Dendritic cell treated with granulocyte-macrophage colony-stimulating factor and Interleukin-4, amounts not matched to agents 40 ng/mL and 50 ng/mL, for 4 days (primary cell): Measurements from ENCODE around the gene TSPAN11.

Experiments used
- H3K27ac Mint-ChIP-seq: one replicate; pipeline ENCODE4 v1.8.0; 2022; ENCODE audit warnings: mild to moderate bottlenecking, mixed read lengths
- H3K27me3 Mint-ChIP-seq: one replicate; pipeline ENCODE4 v1.8.0; 2022; ENCODE audit warnings: mild to moderate bottlenecking, mixed read lengths
- H3K36me3 Mint-ChIP-seq: one replicate; pipeline ENCODE4 v1.8.0; 2022; ENCODE audit warnings: low read depth, mixed read lengths
- H3K4me1 Mint-ChIP-seq: one replicate; pipeline ENCODE4 v1.8.0; 2022; ENCODE audit warnings: low read depth, mixed read lengths
- H3K4me3 Mint-ChIP-seq: one replicate; pipeline ENCODE4 v1.8.0; 2022; ENCODE audit warnings: mild to moderate bottlenecking, moderate library complexity, mixed read lengths
- H3K9me3 Mint-ChIP-seq: one replicate; pipeline ENCODE4 v1.8.0; 2022; ENCODE audit warnings: mixed read lengths
- intact Hi-C: fragments of 100-400 bp; cut with micrococcal nuclease; formaldehyde crosslinking; loops from one replicate; pipeline ENCODE4 v1.15.0; 2022

TSPAN11 gene

DNA sequence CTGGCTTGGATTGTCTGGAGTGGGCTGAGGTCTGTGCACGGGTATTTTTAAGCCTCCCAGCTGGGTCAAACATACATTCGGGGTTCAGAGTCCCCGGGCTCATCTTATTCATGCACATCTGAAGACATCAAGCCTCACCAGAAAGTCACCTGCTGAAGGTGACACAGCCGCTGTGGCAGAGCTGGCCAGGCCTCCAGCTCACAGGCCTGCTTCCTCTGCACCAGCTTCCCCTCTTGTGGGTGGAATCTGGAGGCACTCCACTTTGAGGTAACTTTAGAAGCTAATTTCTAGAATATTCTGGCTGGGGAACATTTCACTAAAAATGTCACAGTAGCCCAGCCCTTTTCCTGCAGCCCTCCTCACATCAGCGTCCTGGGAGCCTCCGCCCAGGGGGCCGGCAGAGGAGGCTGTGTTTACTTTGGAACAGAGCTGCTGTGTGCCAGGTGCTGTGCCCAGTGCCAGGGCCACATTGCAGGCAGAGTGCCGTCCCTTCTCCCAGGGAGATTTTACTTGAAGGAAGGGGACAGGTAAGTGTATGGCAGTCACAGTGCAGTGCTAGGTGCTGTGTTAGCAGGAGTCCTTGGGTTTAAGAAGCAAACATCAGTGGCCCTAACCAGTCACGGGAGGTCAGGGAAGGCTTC is 62.2 kb downstream of the TSPAN11 start:
- Mint-ChIP-seq H3K4me3 (no peak overlapping the region), H3K4me1 (no peaks in the 10 kb centered on the region), H3K9me3 (no peaks in the 10 kb centered on the region), H3K27me3 (no peaks in the 10 kb centered on the region), H3K27ac (no peak overlapping the region), H3K36me3 (no peaks in the 10 kb centered on the region)
- intact Hi-C loops: loop anchor here (10.0 kb wide), 1 partner anchor 144 kb away; no protein-coding TSS in a partner anchor

GRCh38 chr12:30989754-30990153 is 63.2 kb downstream of the TSPAN11 start:
- Mint-ChIP-seq H3K9me3 (no peaks in the 10 kb centered on the region), H3K27me3 (no peaks in the 10 kb centered on the region), H3K27ac (no peak overlapping the region), H3K4me3 (no peak overlapping the region), H3K36me3 (no peaks in the 10 kb centered on the region), H3K4me1 (no peaks in the 10 kb centered on the region)
- intact Hi-C loops: loop anchor here (10.0 kb wide), 1 partner anchor 145 kb away; no protein-coding TSS in a partner anchor

DNA sequence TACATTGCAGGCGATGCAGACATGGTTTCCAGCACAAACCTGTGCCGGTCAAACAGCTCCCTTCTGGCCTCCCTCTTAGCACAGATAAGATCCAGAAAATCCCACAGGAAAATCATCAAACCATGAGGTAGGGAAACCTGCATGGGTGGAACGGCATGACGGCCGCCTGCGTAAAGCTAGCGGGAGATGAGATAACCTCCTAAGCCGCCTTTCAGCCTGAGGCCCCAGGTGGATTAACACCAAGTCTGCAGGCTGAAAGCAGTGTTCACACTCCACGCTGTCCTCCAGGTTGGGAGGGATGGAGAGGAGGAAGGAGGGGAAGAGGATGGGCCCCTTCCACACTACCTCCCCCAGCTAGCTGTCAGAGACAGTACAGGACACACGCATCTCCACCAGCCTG is 63.8 kb downstream of the TSPAN11 start:
- intact Hi-C loops: no loop called here
- no peaks in the 10 kb centered on the region for H3K27me3 Mint-ChIP-seq
- H3K4me1 Mint-ChIP-seq: no peaks in the 10 kb centered on the region
- no peak overlapping the region for H3K27ac Mint-ChIP-seq
- H3K9me3 Mint-ChIP-seq: no peaks in the 10 kb centered on the region
- no peaks in the 10 kb centered on the region for H3K36me3 Mint-ChIP-seq
- H3K4me3 Mint-ChIP-seq: no peak overlapping the region

- H3K4me3 Mint-ChIP-seq: no peak overlapping the region
- H3K36me3 Mint-ChIP-seq: no peaks in the 10 kb centered on the region
- no peaks in the 10 kb centered on the region for H3K9me3 Mint-ChIP-seq
- no peaks in the 10 kb centered on the region for H3K27me3 Mint-ChIP-seq
- H3K27ac Mint-ChIP-seq: no peak overlapping the region
- intact Hi-C loops: no loop called here
- no peaks in the 10 kb centered on the region for H3K4me1 Mint-ChIP-seq
These were observed 64.2 kb downstream of the TSPAN11 start for GRCh38 chr12:30990776-30991175.

DNA sequence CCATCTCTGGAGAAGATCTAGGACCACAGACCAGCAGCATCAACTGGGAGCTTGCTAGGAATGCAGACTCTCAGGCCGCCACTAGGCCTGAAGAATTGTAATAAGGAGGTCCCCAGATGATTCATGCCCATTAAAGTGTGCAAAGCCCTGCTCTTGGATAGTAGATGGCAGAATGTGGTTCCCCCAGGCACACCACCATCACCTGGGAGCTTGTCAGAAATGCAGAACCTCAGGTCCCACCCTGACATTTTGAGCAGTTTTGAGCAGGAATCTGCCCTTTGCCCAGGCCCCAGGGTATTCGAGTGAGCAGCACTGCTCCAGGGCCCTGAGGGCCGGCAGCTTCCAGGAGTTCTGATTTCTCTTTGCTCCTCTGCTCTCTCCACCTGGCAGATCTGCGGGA is 64.9 kb downstream of the TSPAN11 start:
- Mint-ChIP-seq H3K9me3 (no peaks in the 10 kb centered on the region), H3K4me3 (no peak overlapping the region), H3K27ac (no peak overlapping the region), H3K36me3 (no peaks in the 10 kb centered on the region), H3K4me1 (no peaks in the 10 kb centered on the region), H3K27me3 (no peaks in the 10 kb centered on the region)
- intact Hi-C loops: no loop called here

- intact Hi-C loops: no loop called here
- Mint-ChIP-seq H3K9me3 (no peaks in the 10 kb centered on the region), H3K36me3 (no peaks in the 10 kb centered on the region), H3K27me3 (no peaks in the 10 kb centered on the region), H3K27ac (no peak overlapping the region), H3K4me3 (no peak overlapping the region), H3K4me1 (no peaks in the 10 kb centered on the region)
These were observed 65.8 kb downstream of the TSPAN11 start for GRCh38 chr12:30992381-30992780.

- Mint-ChIP-seq H3K27me3 (no peaks in the 10 kb centered on the region), H3K36me3 (no peaks in the 10 kb centered on the region), H3K27ac (no peak overlapping the region), H3K4me3 (no peak overlapping the region), H3K4me1 (no peaks in the 10 kb centered on the region), H3K9me3 (no peaks in the 10 kb centered on the region)
- intact Hi-C loops: no loop called here
These were observed 67.2 kb downstream of the TSPAN11 start for GRCh38 chr12:30993766-30994165.

DNA sequence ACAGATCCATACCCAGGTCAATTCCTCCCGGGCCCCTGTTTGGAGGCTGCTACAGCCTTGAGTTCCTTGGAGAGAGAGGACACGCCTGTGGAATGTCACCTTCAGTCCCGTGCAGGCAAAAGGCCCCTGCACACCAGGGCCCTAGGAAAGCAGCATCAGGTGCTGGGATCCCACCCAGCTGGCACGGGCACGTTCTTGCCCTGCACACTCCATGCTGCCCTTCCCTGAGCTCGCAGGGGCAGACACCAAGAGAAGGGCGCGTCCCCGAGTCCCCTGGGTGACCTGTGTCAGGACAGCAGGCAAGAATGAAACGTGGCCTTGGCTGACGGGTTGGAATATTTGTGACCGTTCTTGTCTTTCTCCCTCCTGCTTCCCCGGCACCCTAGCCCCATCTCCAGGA is 67.7 kb downstream of the TSPAN11 start:
- Mint-ChIP-seq H3K9me3 (no peaks in the 10 kb centered on the region), H3K36me3 (no peaks in the 10 kb centered on the region), H3K4me1 (no peaks in the 10 kb centered on the region), H3K27ac (no peak overlapping the region), H3K27me3 (no peaks in the 10 kb centered on the region), H3K4me3 (no peak overlapping the region)
- intact Hi-C loops: no loop called here

GRCh38 chr12:30996255-30996654 is 69.7 kb downstream of the TSPAN11 start:
- Mint-ChIP-seq H3K9me3 (no peaks in the 10 kb centered on the region), H3K4me1 (no peaks in the 10 kb centered on the region), H3K4me3 (no peak overlapping the region), H3K36me3 (no peaks in the 10 kb centered on the region), H3K27me3 (no peaks in the 10 kb centered on the region), H3K27ac (no peak overlapping the region)
- intact Hi-C loops: no loop called here

- Mint-ChIP-seq H3K27me3 (no peaks in the 10 kb centered on the region), H3K36me3 (no peaks in the 10 kb centered on the region), H3K4me1 (no peaks in the 10 kb centered on the region), H3K4me3 (no peak overlapping the region), H3K27ac (no peak overlapping the region), H3K9me3 (no peaks in the 10 kb centered on the region)
- intact Hi-C loops: no loop called here
These were observed 70.2 kb downstream of the TSPAN11 start for GRCh38 chr12:30996752-30997151.

GRCh38 chr12:30997685-30998440 is 71.3 kb downstream of the TSPAN11 start:
- H3K27ac Mint-ChIP-seq: no peak overlapping the region
- intact Hi-C loops: no loop called here
- H3K36me3 Mint-ChIP-seq: no peaks in the 10 kb centered on the region
- no peaks in the 10 kb centered on the region for H3K27me3 Mint-ChIP-seq
- no peak overlapping the region for H3K4me3 Mint-ChIP-seq
- no peaks in the 10 kb centered on the region for H3K9me3 Mint-ChIP-seq
- no peaks in the 10 kb centered on the region for H3K4me1 Mint-ChIP-seq

- no peak overlapping the region for H3K4me3 Mint-ChIP-seq
- no peaks in the 10 kb centered on the region for H3K36me3 Mint-ChIP-seq
- H3K9me3 Mint-ChIP-seq: no peaks in the 10 kb centered on the region
- H3K27ac Mint-ChIP-seq: no peak overlapping the region
- no peaks in the 10 kb centered on the region for H3K27me3 Mint-ChIP-seq
- intact Hi-C loops: no loop called here
- no peaks in the 10 kb centered on the region for H3K4me1 Mint-ChIP-seq
These were observed 72.5 kb downstream of the TSPAN11 start for GRCh38 chr12:30999011-30999410.

GRCh38 chr12:30999723-31000122 is 73.2 kb downstream of the TSPAN11 start:
- intact Hi-C loops: no loop called here
- no peak overlapping the region for H3K27ac Mint-ChIP-seq
- H3K36me3 Mint-ChIP-seq: no peaks in the 10 kb centered on the region
- H3K27me3 Mint-ChIP-seq: no peaks in the 10 kb centered on the region
- no peaks in the 10 kb centered on the region for H3K9me3 Mint-ChIP-seq
- H3K4me3 Mint-ChIP-seq: no peak overlapping the region
- H3K4me1 Mint-ChIP-seq: no peaks in the 10 kb centered on the region

DNA sequence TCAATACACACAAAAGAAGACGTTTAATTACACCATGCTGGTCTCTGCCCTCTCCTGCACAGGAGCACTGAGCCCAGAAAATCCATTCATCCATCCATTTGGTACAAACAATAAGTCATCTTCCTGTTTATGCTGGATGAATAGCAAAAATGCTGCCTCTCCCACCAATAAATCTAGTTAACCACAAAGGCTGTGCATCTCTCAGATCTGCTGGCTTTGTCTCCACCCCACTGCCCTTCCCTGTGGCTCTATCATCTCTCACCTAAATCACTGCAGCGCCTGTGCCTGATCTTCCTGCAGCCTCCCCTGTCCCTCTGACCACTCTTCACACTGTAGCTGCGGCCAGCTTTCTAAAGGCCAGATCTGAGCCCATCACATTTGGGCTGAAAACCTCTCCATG is 74.2 kb downstream of the TSPAN11 start:
- Mint-ChIP-seq H3K27me3 (no peaks in the 10 kb centered on the region), H3K4me3 (no peak overlapping the region), H3K36me3 (no peaks in the 10 kb centered on the region), H3K9me3 (no peaks in the 10 kb centered on the region), H3K27ac (no peak overlapping the region), H3K4me1 (peaks cover 2% of the 10 kb centered on the region)
- intact Hi-C loops: no loop called here
